PFSK-1 (cell line): ENCODE data around the gene PLXNA3.

Source experiments
- FOXP2 ChIP-seq: optimal IDR thresholded peaks from 2 replicates; pipeline ENCODE3; 2011; ENCODE audit warnings: borderline replicate concordance, control low read depth, inconsistent platforms; ENCODE audit not compliant: insufficient read depth; ENCODE audit errors: extremely low read length, extremely low read depth
- POLR2AphosphoS5 ChIP-seq: IDR thresholded peaks from 2 replicates; pipeline ENCODE4 v1.6.1; 2012; ENCODE audit warnings: low read depth, mild to moderate bottlenecking, control low read depth, low read length, moderate library complexity
- SIN3A ChIP-seq: IDR thresholded peaks from 2 replicates; pipeline ENCODE4 v1.6.1; 2012; ENCODE audit warnings: mild to moderate bottlenecking, low read length, moderate library complexity, borderline replicate concordance; ENCODE audit not compliant: insufficient read depth
- TAF1 ChIP-seq: IDR thresholded peaks from 2 replicates; pipeline ENCODE4 v1.6.1; 2012; ENCODE audit warnings: low read length, control low read depth, borderline replicate concordance; ENCODE audit not compliant: insufficient read depth
- TF ChIP-seq, protein P1 (sequence below), 2 experiments: IDR thresholded peaks; 2 replicates each; pipeline versions ENCODE4 v1.6.1 to v1.8.0; 2011 to 2012; ENCODE audit warnings: low read depth in 2 of 2, low read length in 2 of 2, control low read depth in 1 of 2, inconsistent platforms in 1 of 2, mild to moderate bottlenecking in 1 of 2, moderate library complexity in 1 of 2; ENCODE audit not compliant: insufficient read depth in 1 of 2

The PLXNA3 gene

DNA sequence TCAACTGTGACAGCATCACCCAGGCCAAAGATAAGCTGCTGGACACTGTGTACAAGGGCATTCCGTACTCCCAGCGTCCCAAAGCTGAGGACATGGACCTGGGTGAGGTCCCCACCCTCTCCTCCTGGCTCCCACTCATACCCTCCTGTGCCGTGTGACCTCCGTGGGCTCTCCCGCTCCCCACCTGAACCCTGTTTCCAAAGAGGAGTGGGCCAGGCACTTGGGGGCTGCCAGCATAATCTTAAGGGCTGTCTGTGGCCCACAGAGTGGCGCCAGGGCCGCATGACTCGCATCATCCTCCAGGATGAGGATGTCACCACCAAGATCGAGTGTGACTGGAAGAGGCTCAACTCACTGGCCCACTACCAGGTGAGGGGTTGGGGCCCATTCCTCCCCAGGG is 11.0 kb downstream of the PLXNA3 start:
- TF ChIP-seq FOXP2, result no peak
- no peak for TF ChIP-seq TAF1
- TF ChIP-seq POLR2AphosphoS5, result no peak
- TF ChIP-seq, protein P1, sequence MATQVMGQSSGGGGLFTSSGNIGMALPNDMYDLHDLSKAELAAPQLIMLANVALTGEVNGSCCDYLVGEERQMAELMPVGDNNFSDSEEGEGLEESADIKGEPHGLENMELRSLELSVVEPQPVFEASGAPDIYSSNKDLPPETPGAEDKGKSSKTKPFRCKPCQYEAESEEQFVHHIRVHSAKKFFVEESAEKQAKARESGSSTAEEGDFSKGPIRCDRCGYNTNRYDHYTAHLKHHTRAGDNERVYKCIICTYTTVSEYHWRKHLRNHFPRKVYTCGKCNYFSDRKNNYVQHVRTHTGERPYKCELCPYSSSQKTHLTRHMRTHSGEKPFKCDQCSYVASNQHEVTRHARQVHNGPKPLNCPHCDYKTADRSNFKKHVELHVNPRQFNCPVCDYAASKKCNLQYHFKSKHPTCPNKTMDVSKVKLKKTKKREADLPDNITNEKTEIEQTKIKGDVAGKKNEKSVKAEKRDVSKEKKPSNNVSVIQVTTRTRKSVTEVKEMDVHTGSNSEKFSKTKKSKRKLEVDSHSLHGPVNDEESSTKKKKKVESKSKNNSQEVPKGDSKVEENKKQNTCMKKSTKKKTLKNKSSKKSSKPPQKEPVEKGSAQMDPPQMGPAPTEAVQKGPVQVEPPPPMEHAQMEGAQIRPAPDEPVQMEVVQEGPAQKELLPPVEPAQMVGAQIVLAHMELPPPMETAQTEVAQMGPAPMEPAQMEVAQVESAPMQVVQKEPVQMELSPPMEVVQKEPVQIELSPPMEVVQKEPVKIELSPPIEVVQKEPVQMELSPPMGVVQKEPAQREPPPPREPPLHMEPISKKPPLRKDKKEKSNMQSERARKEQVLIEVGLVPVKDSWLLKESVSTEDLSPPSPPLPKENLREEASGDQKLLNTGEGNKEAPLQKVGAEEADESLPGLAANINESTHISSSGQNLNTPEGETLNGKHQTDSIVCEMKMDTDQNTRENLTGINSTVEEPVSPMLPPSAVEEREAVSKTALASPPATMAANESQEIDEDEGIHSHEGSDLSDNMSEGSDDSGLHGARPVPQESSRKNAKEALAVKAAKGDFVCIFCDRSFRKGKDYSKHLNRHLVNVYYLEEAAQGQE (IDR thresholded peaks at IDR 0.05; ENCODE audit: insufficient read depth in 1 of 2, low read depth in 2 of 2, low read length in 2 of 2), result no peak
- no peak for TF ChIP-seq SIN3A

DNA sequence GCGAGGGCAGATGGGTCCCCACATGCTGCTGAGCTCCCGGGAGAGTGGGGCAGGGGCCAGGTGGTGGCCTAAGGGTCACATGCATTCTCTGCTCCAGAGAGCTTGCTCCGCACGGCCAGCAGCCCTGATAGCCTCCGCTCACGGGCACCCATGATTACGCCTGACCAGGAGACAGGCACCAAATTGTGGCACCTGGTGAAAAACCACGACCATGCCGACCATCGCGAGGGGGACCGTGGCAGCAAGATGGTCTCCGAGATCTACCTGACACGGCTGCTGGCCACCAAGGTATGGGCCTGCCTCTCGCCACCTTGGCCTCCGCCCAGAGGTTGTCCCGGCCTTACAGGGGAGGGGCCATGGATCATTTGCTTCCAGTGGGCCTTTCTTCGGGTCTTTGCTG is 11.8 kb downstream of the PLXNA3 start:
- TF ChIP-seq POLR2AphosphoS5 (no peak), TAF1 (no peak), FOXP2 (no peak), SIN3A (no peak)
- TF ChIP-seq, protein P1 (IDR thresholded peaks at IDR 0.05; ENCODE audit: insufficient read depth in 1 of 2, low read depth in 2 of 2, low read length in 2 of 2), result no peak

DNA sequence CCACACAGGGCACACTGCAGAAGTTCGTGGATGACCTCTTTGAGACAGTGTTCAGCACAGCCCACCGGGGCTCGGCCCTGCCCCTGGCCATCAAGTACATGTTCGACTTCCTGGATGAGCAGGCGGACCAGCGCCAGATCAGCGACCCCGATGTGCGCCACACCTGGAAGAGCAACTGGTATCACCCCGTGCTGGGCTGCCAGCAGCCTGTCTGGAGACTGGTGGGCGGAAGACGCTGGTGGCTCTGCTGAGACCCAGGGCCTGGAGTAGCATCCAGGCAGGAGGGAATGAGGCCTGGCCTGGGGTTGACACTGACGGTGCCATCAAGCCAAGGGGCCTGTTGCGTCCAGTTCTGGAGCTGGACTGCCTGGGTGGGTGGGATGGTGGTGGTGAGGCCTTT is 12.4 kb downstream of the PLXNA3 start:
- TF ChIP-seq, protein P1 (IDR thresholded peaks at IDR 0.05; ENCODE audit: insufficient read depth in 1 of 2, low read depth in 2 of 2, low read length in 2 of 2), result no peak
- TF ChIP-seq FOXP2 (no peak), TAF1 (no peak), SIN3A (no peak), POLR2AphosphoS5 (no peak)

DNA sequence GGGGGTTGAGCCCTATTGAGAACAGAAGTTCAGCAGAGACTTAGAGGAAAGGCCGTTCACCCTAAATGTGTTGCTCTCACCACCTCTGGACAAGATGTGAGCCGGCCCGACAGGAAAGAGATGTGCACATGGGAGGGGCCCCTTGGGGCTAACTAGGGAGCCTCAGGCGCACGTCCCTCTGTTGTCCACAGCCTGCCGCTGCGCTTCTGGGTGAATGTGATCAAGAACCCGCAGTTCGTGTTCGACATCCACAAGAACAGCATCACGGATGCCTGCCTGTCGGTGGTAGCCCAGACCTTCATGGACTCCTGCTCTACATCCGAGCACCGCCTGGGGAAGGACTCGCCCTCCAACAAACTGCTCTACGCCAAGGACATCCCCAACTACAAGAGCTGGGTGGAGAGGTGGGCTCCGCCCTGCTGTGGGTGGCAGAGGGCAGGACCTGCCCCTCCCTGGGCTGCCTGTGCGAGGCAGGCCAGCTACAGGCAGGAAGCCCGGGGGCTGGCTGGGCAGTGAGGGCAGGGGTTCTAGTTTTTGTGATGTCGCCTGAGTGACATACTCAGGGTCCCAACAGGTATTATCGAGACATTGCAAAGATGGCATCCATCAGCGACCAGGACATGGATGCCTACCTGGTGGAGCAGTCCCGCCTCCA is 13.0 kb downstream of the PLXNA3 start:
- no peak for TF ChIP-seq POLR2AphosphoS5
- TF ChIP-seq TAF1, result no peak
- TF ChIP-seq SIN3A, result no peak
- TF ChIP-seq FOXP2, result no peak
- TF ChIP-seq, protein P1 (IDR thresholded peaks at IDR 0.05; ENCODE audit: insufficient read depth in 1 of 2, low read depth in 2 of 2, low read length in 2 of 2), result no peak
